Muscle of arm (tissue), 12 donors: Measurements from ENCODE around the gene TMEM178B. TPM values are rescaled to one million over a fixed set of nuclear protein-coding genes. Genes with fewer than 3 reads are reported as not detected.
A peak's percentile ranks its signal among the peaks of the same experiment; 100 is the strongest.

ENCODE experiments used
- DNase-seq: peaks from one replicate; pipeline ENCODE4 v3.0.0-alpha.2; 2013
- polyA plus RNA-seq, 12 donors: library from polyadenylated mRNA; unstranded; fragments of 120-200 nt; gene quantifications; one replicate each; pipeline ENCODE4 v1.2.1, GENCODE V29; 2013; ENCODE audit not compliant: insufficient read length in 12 of 12

The TMEM178B gene
- polyA plus RNA-seq, 12 donors: 0.50 to 1.9 (median 0.73) TPM; not detected in 1

GRCh38 chr7:141430455-141431139, 356.7 kb downstream of the TMEM178B start:
- DNase-seq: no peak

DNA sequence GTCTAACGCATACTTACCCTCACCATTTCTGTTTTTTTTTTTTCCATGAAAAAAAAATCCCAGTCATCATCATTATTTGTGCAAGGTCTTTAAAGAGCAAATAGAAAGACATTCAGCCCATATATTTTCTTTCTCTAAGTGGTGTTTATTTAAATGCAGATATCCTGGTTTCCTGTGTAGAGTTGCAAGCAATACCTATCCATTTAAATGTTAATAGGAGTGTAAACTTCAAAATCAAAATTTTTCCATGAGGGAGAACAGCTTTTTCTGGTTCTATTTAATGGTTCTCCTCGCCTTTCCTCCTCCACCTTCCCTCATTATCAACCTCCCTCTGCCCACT, 357.2 kb downstream of the TMEM178B start:
- no peak for DNase-seq

- DNase-seq: no peak
Measured at GRCh38 chr7:141431711-141432110, 357.8 kb downstream of the TMEM178B start.

- no peak for DNase-seq
Measured at GRCh38 chr7:141433698-141434097, 359.8 kb downstream of the TMEM178B start.

DNA sequence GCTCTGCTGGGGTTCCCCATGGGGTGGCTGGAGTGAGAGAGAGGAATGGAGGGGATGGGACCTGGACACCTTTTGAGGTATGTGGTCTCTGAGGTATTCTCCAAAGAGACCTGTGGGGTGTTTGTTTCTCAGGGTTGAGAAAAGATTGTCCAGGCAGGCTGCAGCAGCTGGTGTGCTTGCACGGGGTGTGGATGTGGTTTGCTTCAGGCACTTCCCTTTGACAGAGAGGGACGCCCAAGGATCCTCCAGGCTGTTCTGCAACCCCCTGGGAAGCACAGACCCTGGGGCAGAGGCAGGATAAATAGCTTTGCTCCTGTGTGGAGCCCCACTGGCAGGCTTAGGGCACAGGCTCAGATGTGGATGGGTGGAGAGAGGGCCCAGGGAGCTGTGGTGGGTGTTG, 362.3 kb downstream of the TMEM178B start:
- no peak for DNase-seq

DNA sequence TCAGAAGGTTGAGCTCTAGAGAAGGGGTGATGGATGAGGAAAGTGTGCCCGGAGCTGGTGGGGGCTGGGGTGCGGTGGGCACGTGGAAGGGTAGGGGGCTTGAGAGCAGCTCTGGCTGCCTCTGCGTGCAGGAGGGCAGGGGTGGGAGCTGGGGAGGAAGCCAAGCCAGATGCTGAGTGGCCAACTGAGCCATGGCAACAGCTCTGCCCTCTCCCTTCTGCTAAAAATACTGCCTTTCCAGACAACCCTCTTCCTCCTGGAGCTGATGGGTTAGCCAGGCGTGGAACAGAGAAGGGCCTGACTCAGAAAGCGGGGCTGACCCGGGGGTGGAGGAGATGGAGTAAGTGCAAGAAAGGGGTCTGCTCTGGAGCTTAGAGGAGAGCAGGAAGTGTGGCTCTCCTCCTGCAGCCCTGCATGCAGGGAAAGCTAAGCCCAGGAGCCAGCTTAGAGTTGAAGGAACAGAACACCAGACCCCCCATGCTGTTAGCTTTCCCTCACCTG, 362.8 kb downstream of the TMEM178B start:
- no peak for DNase-seq

GRCh38 chr7:141439164-141439563, 365.3 kb downstream of the TMEM178B start:
- no peak for DNase-seq

GRCh38 chr7:141439776-141440175, 365.9 kb downstream of the TMEM178B start:
- no peak for DNase-seq

- DNase-seq: no peak
Measured at GRCh38 chr7:141441837-141442627, 368.2 kb downstream of the TMEM178B start.

GRCh38 chr7:141442781-141443180, 368.9 kb downstream of the TMEM178B start:
- peak; percentile 38 for DNase-seq

DNA sequence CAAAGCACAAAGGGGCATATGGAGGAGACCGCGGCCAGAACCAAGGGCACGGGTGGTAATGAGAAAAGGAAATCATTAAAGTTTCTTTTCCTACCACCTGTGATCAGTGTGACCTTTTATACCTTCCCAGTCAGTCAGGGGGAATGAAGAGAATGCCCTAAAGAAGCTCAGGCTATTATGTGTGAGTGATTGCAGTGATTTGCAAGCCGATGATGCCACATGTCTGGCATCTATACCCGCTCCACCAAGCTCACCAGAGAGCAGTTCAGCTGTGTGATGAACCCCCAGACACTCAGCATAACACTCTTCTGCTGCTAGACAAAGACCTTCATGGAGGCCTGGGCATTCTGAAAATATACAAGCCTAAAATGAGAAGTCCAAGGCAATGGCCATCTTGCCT, 371.1 kb downstream of the TMEM178B start:
- DNase-seq: no peak

GRCh38 chr7:141451232-141451631, 377.4 kb downstream of the TMEM178B start:
- no peak for DNase-seq

GRCh38 chr7:141452911-141453310, 379.0 kb downstream of the TMEM178B start:
- DNase-seq: no peak

- no peak for DNase-seq
Measured at GRCh38 chr7:141454338-141454737, 380.5 kb downstream of the TMEM178B start.

DNA sequence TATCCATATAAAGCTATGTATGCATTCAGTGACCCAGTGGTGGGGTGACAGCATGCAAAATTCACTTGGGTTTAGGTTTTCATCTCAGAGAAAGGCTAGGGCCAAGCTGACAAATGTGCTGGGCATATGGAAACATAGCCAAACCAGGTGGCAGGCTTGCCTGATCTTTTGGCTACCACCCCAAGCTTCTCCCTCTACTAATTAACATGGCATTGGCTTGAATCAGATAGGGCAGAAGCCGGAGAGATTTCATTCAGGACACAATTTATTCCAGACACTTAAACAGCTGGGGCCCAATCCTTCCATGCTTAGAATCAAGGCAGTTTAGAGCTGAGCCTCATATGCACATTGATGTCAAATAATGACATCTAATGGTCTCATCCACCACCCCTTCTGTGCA, 381.9 kb downstream of the TMEM178B start:
- DNase-seq: no peak

DNA sequence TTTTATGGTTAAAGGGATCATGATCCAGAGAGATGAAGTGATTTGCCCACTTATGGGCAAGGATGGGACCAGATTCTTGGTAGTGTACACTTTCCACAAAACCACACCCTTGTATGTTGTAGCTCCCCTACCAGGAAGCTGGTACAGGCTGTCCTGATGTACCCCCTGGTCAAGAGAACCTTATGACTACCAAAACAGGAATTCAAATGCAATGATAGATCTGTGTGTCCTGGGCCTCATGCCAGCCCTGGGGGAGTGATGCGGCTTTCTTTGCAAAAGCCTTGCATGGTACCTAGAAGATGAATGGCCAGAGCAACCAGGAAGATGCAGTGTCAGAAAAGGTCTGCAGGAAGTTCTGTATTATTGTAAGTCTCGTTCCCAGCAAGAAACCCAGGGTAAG, 382.4 kb downstream of the TMEM178B start:
- no peak for DNase-seq

DNA sequence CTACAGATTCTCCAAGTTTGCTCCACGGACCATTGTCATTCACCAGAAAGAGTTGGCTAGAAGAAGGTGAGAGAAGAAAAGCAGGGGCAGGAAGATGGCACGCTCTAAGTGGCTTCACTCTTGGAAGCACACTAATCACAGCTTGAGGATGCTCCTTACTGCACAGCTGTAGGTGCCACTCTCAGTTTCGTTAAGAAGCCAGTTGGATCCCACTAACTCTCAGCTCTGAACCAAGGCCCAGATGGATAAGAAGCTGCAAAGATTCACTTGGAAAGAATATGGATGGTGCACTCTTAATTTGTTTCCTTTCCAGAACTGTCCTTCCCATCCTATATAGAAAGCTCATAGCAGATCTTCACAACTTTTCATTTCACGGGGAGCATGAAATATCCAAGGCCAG, 382.8 kb downstream of the TMEM178B start:
- DNase-seq: no peak

DNA sequence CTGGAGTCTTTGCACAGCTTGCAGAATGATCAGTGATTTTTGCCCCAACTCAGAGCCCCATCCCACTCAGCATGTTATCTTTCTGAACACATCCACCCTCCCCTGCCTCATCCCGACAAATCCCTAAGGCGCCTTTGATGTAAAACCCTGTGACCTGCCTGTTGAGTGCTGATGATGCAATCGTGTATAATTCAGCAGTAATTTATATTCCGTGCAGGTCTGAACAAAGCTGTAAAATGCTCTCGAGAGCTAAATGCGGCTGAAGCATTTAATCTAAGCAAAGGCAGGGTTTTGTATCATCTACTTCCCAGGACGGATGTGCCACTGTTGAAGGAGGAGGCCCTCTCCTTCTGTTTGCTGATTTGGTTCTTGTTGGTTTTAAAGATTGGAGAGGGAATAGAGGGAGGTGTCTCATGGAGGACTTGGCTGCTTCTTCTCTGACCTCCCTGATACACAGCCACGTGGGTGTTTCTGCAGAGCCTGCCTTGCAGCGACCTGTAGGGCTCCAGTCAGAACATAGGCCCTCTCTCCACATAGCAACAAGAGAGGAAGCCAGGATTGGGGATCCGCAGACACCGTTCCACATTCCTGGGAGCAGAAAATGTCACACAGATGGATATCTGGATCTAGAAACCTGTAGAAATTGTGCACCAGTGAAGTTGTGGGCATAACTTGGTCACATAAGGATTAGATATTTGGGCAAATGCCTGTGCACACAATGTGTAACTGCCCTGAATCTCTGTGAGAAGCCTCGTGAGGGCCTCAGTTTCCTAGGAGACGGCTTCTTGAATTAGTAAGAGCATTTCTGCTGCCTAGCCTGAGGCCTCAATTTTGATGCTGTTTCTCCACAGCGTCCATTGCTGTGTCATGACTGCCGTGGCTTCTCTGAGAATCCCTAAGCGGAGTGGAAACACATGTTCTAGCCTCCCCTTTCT, 387.2 kb downstream of the TMEM178B start:
- DNase-seq: peak; percentile 9

- no peak for DNase-seq
Measured at GRCh38 chr7:141461924-141462323, 388.1 kb downstream of the TMEM178B start.

GRCh38 chr7:141462958-141463357, 389.1 kb downstream of the TMEM178B start:
- DNase-seq: no peak

GRCh38 chr7:141463986-141464385, 390.1 kb downstream of the TMEM178B start:
- DNase-seq: no peak

DNA sequence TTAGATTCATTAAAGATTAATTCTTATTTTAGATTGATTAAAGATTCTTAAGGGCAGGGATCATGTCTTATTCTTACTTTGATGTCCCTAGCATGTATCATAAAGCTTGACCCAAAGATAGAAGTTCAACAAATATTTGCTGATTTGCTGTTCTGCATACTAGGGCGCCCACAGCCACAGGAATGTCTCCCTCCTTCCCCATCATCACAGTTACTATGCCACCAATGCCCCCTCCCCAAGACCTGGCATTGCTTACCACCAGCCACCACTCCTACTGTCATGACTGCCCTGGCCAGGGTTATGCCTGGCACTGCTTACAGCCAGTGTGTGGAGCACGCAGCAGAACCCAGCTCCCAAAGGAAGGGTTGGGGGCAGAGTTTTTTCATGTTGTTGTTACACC, 390.7 kb downstream of the TMEM178B start:
- no peak for DNase-seq
